Pancreas (tissue), 10 donors: Measurements from ENCODE around the gene MICA. TPM values are rescaled to one million over a fixed set of nuclear protein-coding genes. Genes with fewer than 3 reads are reported as not detected.
A peak's percentile ranks its signal among the peaks of the same experiment; 100 is the strongest.
"Not testable (repeated sequence)": the region's sequence is repeated elsewhere in the genome, so short reads cannot be mapped to it uniquely, and the experiment has no call there.

Experiments used
- ATAC-seq, 4 donors: fragments of 200-7000 bp; cut with Tn5 transposase; one replicate each; pipeline versions ENCODE4 v1.8.0 to v1.9.1; 2020; ENCODE audit warnings: mild to moderate bottlenecking in 4 of 4, moderate library complexity in 4 of 4
- DNase-seq, 6 donors: peaks; one replicate each; pipeline ENCODE4 v3.0.0-alpha.2; 2020
- FAIRE-seq: peaks from 2 replicates; lab custom pipeline; 2012; peaks lifted over from hg19 to GRCh38; lab: Jason Lieb, UNC
- H3K27ac ChIP-seq, 4 donors: fragments of 200-600 bp; sonication (generic); 1 replicate in 3 of 4; 2 replicates in 1 of 4; pipeline versions ENCODE4 v1.5.0 to v1.8.0; 2020
- H3K27me3 ChIP-seq, 4 donors: fragments of 200-600 bp; one replicate each; pipeline ENCODE4 v1.8.0; 2021
- H3K36me3 ChIP-seq, 3 donors: fragments of 200-600 bp; sonication (generic) in 1 of 3; one replicate each; pipeline versions ENCODE4 v1.5.0 to v1.8.0; 2020 to 2021
- H3K4me1 ChIP-seq, 3 donors: fragments of 200-600 bp; one replicate each; pipeline ENCODE4 v1.8.0; 2021
- H3K4me3 ChIP-seq, 4 donors: fragments of 200-600 bp; sonication (generic) in 2 of 4; one replicate each; pipeline versions ENCODE4 v1.5.0 to v1.8.0; 2020 to 2021
- H3K9me3 ChIP-seq, 4 donors: fragments of 200-600 bp; one replicate each; pipeline ENCODE4 v1.8.0; 2021
- WGBS, 2 donors: extraction: QIAGEN DNeasy Blood & Tissue Kit; methylation state at CpG; one replicate each; pipeline ENCODE4 v1.1.7; 2013; 5-methylcytosine and 5-hydroxymethylcytosine counted together
- intact Hi-C, 3 donors: fragments of 100-400 bp; cut with DNase I; formaldehyde crosslinking; loops; one replicate each; pipeline versions ENCODE4 v1.11.1 to v1.14.2; 2022
- polyA plus RNA-seq, 2 donors: library from polyadenylated mRNA; stranded (reverse); fragments of 200-250 nt; gene quantifications; one replicate each; pipeline ENCODE4 v1.2.3, GENCODE V29; 2013
- total RNA-seq, 6 donors: library from RNA; stranded (reverse); fragmentation: NEBNext Ultra II Directional in 4 of 6; extraction: Animal tissue kit (Norgen Biotek cat#: 25700) in 4 of 6; gene quantifications; one replicate each; pipeline versions ENCODE4 v1.2.1 to v1.2.4, GENCODE V29; 2021 to 2023
- TF ChIP-seq, protein P1 (sequence below), 4 donors: fragments of 200-600 bp; sonication (generic) in 3 of 4; IDR thresholded peaks; one replicate each; pipeline versions ENCODE4 v1.5.0 to v1.8.0; 2021; ENCODE audit warnings: antibody characterized with exemption in 4 of 4
- donor health status: healthy with polysubstance abuse.
- donor health status: DM: no; HTN: no; CAD: no; lungs with moderate emphysema.
- donor health status: DM: no; HTN: no; CAD: no.
- donor health status: control.
- donor health status: control.
- donor health status: Bipolar disorder and iron deficiency.
- donor health status: DM: yes; HTN: yes; CAD: no.
- donor health status: DM: no; HTN: no; CAD: no.
- donor health status: DM: no; HTN: no; CAD: no.
- donor health status: DM: yes; HTN: yes; CAD: no.

MICA gene
- total and polyA plus RNA-seq, 8 donors = 4.8 to 22.6 (median 6.2) TPM

DNA sequence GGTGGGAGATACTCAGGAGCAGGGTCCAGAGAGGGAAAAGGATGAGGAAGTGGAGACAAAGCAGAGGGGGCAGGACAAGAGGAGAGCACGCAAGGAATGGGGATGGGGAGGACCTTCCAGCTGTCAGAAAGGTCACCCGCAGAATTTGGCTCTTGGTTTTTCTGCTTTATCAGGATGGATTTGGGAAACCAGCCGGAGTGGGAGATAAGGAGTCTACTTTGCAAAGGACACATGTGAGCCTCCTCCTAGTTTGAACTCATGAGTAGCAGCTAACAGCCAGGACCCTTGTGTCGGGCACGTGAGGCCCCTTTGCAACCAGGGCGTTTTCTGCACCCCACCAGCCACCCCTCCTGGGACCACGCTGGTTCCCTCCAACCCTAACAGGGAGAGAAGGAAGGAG lies 7.6 kb upstream of the MICA start:
- TF ChIP-seq, protein P1, sequence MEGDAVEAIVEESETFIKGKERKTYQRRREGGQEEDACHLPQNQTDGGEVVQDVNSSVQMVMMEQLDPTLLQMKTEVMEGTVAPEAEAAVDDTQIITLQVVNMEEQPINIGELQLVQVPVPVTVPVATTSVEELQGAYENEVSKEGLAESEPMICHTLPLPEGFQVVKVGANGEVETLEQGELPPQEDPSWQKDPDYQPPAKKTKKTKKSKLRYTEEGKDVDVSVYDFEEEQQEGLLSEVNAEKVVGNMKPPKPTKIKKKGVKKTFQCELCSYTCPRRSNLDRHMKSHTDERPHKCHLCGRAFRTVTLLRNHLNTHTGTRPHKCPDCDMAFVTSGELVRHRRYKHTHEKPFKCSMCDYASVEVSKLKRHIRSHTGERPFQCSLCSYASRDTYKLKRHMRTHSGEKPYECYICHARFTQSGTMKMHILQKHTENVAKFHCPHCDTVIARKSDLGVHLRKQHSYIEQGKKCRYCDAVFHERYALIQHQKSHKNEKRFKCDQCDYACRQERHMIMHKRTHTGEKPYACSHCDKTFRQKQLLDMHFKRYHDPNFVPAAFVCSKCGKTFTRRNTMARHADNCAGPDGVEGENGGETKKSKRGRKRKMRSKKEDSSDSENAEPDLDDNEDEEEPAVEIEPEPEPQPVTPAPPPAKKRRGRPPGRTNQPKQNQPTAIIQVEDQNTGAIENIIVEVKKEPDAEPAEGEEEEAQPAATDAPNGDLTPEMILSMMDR (IDR thresholded peaks at IDR 0.05) = no peak
- no peak for ATAC-seq
- Histone ChIP-seq H3K27me3 (no peaks in the 10 kb centered on the region), H3K9me3 (no peaks in the 10 kb centered on the region), H3K27ac (no peak overlapping the region), H3K36me3 (no peaks in the 10 kb centered on the region), H3K4me3 (no peak overlapping the region), H3K4me1 (peaks cover 0 to 6% (median 6%) of the 10 kb centered on the region in 3 donors)
- 62 to 81% methylated on average over 7 of the region's 7 CpGs for WGBS, 2 donors
- no peak for FAIRE-seq
- no peak for DNase-seq
- intact Hi-C loops = loop anchor here in 1 of 3 donors (5.0 kb wide), 1 partner anchor 46 kb away; no protein-coding TSS in a partner anchor

DNA sequence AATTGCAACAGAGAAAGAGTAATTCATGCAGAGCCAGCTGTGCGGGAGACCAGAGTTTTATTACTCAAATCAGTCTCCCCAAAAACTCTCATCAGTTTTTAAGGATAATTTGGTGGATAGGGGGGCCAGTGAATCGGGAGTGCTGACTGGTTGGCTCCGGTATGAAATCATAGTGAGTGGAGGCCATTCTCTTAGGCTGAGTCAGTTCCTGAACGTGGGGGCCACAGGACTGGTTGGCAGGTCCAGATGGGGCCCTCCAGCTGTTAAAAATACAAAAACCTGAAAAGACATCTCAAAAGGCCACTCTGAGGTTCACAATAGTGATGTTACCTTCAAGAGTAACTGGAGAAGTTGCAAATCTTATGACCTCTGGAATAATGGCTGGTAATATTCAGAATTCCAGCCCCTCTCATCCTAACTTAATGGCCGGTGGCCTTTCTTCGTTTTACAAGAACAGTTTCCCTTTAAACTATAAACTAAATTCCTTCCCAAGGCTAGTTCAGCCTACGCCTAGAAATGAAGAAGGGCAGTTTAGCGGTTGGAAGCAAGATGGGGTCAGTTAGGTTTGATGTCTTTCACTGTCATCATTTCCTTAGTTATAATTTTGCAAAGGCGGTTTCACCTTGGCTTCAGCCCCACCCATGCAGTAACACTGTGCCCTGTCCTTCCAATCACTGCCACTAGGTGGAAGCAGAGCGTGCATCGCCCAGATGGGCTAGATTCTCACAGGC lies 6.8 kb upstream of the MICA start:
- no peaks in the 10 kb centered on the region for H3K36me3 ChIP-seq
- H3K4me3 ChIP-seq = no peak overlapping the region
- no peaks in the 10 kb centered on the region for H3K27me3 ChIP-seq
- 35 to 42% methylated on average over 11 of the region's 11 CpGs for WGBS, 2 donors
- FAIRE-seq (peak; percentile 65), DNase-seq (peak; percentile 74 to 94 (median 88)), ATAC-seq (peak; percentile 40 to 73 (median 64))
- H3K27ac ChIP-seq = peak overlapping the region in 1 of 4 donors; percentile 23
- H3K4me1 ChIP-seq = peaks cover 0 to 11% (median 7%) of the 10 kb centered on the region in 3 donors
- intact Hi-C loops = loop anchor here in 1 of 3 donors (5.0 kb wide), 1 partner anchor 46 kb away; no protein-coding TSS in a partner anchor
- no peaks in the 10 kb centered on the region for H3K9me3 ChIP-seq
- TF ChIP-seq, protein P1 (IDR thresholded peaks at IDR 0.05) = peak; percentile 81 to 95 (median 86)

DNA sequence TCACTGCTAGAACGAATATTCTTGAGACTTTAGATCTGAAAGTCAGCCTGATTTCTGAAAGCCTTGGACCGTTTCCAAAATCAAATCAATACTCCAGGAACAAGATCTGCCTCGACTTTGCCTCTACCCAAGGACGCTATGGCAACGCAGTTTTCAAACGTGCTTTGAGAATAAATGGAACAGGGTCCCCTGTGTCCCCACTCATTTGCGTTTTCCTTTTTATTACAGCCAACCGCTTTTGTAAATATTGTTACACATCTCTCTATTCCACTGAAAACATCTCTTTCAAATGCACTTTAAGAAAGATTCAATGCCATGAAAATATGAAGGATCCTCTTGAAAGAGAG lies 6.3 kb upstream of the MICA start:
- H3K36me3 ChIP-seq, DNase-seq, ATAC-seq, H3K4me3 ChIP-seq, H3K9me3 ChIP-seq, FAIRE-seq, H3K27me3 ChIP-seq: not testable (repeated sequence)
- intact Hi-C loops = loop anchor here in 1 of 3 donors (5.0 kb wide), 1 partner anchor 45 kb away; no protein-coding TSS in a partner anchor
- 8 to 9% methylated on average over 8 of the region's 8 CpGs for WGBS, 2 donors
- peaks cover under 1 to 13% (median 12%) of the 10 kb centered on the region in 3 donors for H3K4me1 ChIP-seq
- H3K27ac ChIP-seq = peak overlapping the region in 2 of 4 donors; percentile 16 to 23

DNA sequence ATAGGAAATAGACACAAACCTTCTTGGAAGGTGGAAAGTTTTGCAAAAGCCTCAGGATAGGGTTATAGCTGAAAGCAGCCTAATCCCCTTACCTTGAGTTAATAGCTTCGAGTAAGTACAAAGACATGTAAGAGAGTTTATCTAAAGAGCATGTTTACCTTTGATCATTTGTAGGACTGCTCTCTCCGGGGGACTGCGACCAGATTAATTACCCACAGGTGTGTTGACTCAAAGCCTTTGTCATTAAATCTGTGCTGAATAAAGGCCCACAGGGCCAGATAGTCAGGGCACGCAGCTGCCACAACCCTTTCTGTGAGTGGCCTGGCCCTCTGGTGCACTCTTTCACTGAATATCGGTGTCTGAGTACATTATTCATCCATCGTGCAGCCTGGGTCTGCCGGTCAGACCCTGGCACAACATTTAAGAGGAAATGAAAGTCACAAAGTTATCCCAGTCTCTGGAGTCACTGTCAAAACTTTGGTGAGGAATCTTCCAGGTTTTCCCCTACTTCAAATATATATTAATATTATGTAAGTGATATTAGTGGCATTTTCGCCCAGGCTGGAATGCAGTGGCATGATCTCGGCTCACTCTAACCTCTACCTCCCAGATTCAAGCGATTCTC lies 5.4 kb upstream of the MICA start:
- peaks cover 7 to 16% (median 13%) of the 10 kb centered on the region in 3 donors for H3K4me1 ChIP-seq
- WGBS, 2 donors = 62 to 66% methylated on average over 10 of the region's 10 CpGs
- FAIRE-seq (no peak), DNase-seq (no peak), ATAC-seq (no peak)
- no peak overlapping the region for H3K4me3 ChIP-seq
- TF ChIP-seq, protein P1 (IDR thresholded peaks at IDR 0.05) = no peak
- H3K9me3 ChIP-seq = no peaks in the 10 kb centered on the region
- H3K36me3 ChIP-seq = no peaks in the 10 kb centered on the region
- H3K27ac ChIP-seq = no peak overlapping the region
- H3K27me3 ChIP-seq = no peaks in the 10 kb centered on the region
- intact Hi-C loops = loop anchor here in 1 of 3 donors (5.0 kb wide), 1 partner anchor 44 kb away; no protein-coding TSS in a partner anchor
